Measurements from ENCODE around the gene CHAC1.

Gene CHAC1

DNA sequence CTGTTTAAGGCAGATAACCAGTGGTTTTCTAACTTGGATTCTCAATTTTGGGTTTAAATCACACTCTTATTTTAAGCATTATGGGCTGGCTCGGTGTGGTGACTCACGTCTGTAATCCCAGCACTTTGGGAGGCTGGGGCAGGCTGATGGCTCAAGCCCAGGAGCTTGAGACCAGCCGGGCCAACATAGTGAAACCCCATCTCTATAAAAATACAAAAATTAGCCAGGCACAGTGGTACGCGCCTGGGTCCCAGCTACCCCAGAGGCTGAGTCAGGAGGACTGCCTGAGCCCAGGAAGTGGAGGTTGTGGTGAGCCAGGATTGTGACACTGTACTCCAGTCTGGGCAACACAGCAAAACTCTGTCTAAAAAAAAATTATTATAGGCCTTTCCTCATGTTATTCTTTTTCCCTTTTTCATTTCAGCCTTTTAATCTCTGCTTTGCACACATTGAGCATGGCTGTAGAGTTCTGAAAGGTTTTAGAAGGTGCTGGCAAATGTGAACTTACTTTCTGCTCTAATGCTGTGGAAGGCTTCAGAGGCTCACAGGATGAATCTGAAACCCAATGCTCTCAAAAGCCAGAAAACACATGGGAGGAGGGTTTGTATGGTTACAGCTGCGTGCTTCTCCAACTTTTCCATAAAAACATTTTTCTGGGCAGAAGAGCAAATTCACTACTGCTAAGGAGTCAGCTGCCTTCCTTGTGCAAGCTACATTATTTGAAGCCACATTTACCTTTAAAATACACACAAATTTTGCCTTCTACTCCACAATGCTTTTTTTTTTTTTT lies 32.5 kb downstream of the CHAC1 start:
- no peak for DNase-seq (ENCODE audit: low read depth in 2 of 2)

DNA sequence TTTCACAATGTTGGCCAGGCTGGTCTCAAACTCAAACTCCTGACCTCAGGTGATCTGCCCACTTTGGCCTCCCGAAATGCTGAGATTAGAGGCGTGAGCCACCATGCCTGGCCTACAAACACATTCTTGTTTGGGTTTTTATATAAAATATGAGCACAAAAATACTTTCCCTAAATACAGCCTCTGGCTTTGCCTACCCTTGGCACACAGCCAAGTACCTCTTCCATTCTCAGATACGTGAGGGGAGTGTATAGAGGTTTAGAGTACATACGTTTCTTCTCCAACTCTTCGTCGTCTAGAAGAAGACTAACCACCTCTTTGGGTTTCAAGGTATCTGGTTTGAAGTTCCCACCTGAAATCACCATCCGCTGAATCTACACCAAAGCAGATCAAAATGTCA lies 33.5 kb downstream of the CHAC1 start:
- DNase-seq (ENCODE audit: low read depth in 2 of 2), result no peak

DNA sequence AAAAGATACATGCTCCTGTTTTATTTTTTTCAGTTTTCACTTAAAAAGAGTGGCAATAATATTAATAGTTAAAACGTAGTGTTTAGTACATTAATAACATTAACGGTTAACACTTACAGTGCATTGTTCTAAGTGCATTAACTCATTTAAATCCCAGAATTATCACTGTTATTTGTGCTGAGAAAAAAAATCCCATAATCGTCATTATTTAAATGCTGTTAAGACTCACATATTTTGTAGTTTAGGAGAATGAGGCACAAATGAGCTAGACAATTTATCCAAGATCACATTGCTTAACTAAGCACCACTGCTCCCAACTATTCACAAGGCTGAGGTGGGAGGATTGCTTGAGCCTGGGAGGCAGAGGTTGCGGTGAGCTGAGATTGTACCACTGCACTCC lies 34.9 kb downstream of the CHAC1 start:
- no peak for DNase-seq (ENCODE audit: low read depth in 2 of 2)

DNA sequence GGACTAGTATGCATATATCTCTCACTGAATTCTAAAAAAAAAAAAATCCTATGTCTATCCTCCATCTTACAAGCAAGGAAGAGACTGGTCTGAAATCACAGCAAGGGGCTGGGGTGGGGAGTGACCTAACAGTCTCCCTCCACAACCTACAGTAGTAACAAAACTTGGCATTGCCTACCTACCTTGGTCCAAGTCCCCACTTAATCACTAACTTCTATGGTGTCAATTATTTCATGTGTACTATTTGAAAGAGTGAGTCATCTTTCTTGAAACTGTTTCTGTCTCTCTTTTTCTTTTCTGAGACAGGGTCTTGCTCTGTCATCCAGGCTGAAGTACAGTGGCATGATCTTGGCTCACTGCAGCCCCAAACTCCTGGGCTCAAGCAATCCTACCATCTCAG lies 36.8 kb downstream of the CHAC1 start:
- no peak for DNase-seq (ENCODE audit: low read depth in 2 of 2)

DNA sequence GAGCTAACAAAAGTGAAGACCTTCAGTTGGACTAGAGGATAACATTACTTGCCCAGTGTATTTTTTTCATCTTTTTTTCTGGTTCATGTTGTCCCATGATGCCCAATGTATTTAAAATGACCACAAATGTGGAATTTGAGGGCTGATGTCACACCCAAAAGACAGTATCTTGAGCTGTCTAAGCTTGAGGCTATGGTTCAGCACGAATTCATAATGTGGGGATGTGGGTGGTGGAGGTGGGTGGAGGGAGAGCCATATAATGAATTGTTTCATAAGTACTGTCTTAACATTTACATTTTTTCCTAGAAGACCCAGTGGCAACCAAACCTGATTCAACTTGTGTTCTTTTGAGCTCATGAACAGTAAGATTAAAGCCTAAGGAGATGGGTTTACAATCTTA lies 37.5 kb downstream of the CHAC1 start:
- no peak for DNase-seq (ENCODE audit: low read depth in 2 of 2)

DNA sequence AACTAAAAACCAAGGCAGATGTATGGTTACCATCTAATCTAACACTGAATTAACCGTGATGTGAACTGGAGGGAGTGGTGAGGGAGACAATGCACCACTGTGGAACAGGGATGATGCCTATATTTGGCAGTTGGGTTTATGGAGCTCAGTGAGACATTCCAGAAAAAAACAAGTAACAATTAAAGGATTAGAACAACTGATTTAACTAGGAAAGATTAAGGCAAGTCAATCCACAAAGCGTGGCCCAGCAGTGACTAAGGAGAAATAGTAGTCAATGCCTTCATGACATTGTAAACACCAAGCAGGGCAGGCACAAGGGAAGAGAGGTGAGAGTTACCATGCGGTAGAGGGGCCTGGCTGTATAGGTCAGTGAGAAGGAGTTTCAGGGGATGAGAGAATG lies 38.1 kb downstream of the CHAC1 start:
- DNase-seq (ENCODE audit: low read depth in 2 of 2), result no peak

DNA sequence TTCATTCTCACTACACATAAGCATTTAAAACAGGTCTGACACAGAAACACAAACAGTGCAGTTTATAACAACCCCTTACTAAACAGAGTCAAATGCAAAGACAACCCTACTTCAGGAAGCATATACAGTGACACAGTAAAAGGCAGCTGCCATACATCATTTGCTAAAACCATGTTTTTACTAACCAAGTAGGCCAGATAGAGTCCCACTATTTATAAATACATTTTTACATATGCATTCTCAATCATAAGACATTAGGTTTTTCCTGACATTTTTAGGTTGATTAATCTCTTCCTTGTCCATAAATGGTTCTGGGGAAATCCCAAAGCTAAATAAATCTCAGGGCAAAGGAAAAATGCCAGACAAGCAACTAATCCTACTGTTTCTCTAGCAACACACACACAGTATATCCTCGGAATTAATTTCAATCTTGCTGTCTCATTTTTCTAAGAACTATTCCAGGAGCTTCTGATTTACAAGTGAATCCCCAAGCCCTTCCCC lies 39.0 kb downstream of the CHAC1 start:
- no peak for DNase-seq (ENCODE audit: low read depth in 2 of 2)

DNA sequence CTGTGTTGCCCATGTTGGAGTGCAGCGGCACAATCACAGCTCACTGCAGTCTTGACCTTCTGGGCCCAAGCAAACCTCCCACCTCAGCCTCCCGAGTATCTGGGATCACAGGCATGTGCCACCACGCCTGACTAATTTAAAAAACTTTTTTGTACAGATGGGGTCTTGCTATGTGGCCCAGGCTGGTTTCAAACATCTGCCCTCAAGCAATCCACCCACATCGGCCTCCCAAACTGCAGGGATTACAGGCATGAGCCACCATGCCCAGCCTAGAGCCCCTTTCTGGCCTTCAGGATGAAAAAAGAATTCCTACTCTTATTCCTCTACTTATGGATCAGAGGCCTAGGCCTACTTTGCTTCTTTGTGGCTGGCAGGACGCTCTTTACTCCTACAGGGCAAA lies 39.6 kb downstream of the CHAC1 start:
- no peak for DNase-seq (ENCODE audit: low read depth in 2 of 2)

DNA sequence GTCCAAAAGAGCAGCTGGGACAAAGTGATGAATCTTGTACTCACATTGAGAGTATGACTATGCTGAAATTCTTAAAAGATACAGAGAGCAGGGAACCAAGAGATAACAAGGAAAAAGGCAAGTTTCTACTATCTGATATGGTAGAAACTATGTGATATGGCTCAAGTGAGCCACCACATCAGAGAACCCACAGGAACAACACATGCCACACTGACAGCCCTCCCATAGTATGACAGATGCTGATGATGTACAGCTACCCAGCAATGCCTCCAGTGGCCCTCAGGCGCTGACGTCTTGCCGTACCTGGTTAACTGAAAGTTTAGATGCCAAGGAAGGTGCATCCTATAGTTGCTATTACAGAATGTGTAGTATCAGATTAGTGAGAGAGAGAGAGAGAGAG lies 42.4 kb downstream of the CHAC1 start:
- DNase-seq (ENCODE audit: low read depth in 2 of 2), result no peak

DNA sequence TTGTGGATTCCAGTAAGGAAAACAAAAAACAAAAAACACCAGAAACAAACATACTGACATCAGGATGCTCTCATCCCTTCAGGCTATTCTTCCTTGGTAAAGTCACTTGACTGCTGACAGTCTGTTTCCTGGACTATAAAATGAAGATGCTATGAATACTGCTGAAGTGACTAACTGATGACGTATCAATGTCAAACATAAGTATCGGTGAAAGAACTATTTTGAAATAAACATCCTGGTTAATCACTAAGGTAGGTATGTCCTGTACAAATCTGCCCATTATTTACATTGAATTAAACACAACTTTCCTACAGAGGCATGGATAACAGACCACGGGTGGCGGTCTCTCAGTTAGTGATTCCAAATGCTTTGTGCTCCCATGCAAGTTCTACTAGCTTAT lies 45.9 kb downstream of the CHAC1 start:
- DNase-seq (ENCODE audit: low read depth in 2 of 2), result no peak

DNA sequence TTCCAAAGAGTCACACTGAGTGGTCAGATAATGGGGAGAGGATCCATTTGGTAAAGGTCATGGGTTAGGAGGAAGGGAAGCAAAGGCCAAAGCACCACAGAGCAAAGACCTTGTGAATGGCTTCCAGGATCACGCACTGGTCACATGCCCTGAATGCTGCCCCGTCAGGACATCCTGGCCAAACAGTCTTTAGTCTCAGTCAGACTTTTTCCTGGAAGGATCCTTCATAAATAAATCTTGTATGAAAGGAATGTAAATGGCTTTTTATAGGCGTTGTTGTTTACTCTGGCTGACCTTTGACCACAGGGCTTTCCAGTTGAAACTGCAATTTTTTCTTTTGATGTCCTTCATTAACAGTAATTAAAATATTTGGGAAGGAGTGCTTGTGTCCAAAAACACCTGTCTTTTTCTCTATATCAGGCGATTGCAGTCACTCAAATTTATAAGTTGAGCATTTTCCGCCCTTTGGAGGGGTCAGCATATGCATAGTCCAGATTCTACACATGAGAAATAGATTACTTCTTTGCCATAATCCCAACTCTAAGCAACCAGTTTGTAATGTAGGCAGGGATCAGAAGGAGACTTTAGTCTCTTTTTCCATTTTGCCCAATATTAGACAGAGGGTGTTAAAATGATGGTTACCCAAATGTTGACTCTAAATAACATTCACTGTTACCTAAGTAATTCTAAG lies 48.4 kb downstream of the CHAC1 start:
- no peak for DNase-seq (ENCODE audit: low read depth in 2 of 2)

DNA sequence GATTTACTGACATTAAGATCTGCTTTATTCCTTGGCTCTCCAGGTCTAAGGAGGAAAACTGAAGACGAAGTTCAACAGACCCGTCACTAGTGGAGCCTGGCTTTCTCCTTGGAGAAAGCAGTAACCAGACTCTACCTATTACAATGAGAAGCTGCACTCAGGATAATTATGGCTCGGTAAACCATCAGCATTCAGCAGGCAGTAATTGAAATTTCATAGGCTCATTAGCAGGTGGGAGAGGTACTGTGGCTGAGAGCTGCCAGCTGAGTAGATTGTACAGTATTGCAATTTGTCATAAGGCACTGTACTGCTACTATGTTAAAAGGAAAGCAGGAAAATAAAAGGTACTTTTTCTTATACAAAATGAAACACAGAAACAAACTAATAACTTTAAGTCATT lies 51.2 kb downstream of the CHAC1 start:
- DNase-seq (ENCODE audit: low read depth in 2 of 2), result no peak
